HAP-1 (cell line): ENCODE data around the gene FAXDC2.

ENCODE experiments used
- DNase-seq, 2 experiments: peaks; one replicate each; pipeline ENCODE4 v3.0.0-alpha.2; 2016 to 2020; ENCODE audit warnings: low spot score in 2 of 2
- H3K27me3 ChIP-seq: fragments of 250-450 bp; sonication (Bioruptor Pico); 2 replicates; pipeline ENCODE4 v1.5.1; 2020; ENCODE audit warnings: low read depth, mild to moderate bottlenecking, moderate library complexity
- H3K36me3 ChIP-seq: fragments of 250-450 bp; sonication (Bioruptor Pico); replicated peaks from 2 replicates; pipeline ENCODE4 v1.5.1; 2020; ENCODE audit warnings: mild to moderate bottlenecking
- H3K4me1 ChIP-seq: fragments of 250-450 bp; sonication (Bioruptor Pico); 2 replicates; pipeline ENCODE4 v1.5.1; 2020; ENCODE audit warnings: mild to moderate bottlenecking
- H3K4me3 ChIP-seq: fragments of 250-450 bp; sonication (Bioruptor Pico); 2 replicates; pipeline ENCODE4 v1.5.1; 2020; ENCODE audit warnings: mild to moderate bottlenecking, moderate library complexity
- H3K9me3 ChIP-seq: fragments of 250-450 bp; sonication (Bioruptor Pico); 2 replicates; pipeline ENCODE4 v1.5.1; 2020; ENCODE audit warnings: mild to moderate bottlenecking, moderate library complexity
- in situ Hi-C: fragments of 300-500 bp; cut with MboI; formaldehyde crosslinking; loops from 3 replicates; pipeline ENCODE4 v1.14.3; 2020; ENCODE audit warnings: low sequenced_read_pairs, inconsistent platforms, mixed read lengths

The FAXDC2 gene

DNA sequence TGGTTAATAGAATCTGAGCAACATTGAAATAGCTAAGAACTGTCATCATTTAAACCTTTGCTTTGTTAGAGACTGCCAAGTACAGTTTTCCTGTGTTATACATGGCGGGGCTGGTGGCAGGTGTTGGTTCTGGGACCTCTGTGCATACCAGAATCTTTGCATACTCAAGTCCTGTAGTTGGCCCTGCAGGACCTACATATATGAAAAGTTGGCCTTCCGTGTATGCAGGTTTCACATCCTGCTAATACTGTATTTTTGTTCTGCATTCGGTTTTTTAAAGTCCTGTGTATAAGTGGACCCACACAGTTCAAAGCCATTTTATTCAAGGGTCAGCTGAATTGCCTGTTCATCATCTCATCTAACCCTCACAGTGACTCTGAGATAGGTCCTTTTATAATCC lies 58.9 kb downstream of the FAXDC2 start:
- peaks cover 66% of the 10 kb centered on the region for H3K36me3 ChIP-seq
- no peaks in the 10 kb centered on the region for H3K9me3 ChIP-seq
- no peak overlapping the region for H3K4me3 ChIP-seq
- no peaks in the 10 kb centered on the region for H3K27me3 ChIP-seq
- no peaks in the 10 kb centered on the region for H3K4me1 ChIP-seq
- DNase-seq = no peak
- in situ Hi-C loops = no loop called here

DNA sequence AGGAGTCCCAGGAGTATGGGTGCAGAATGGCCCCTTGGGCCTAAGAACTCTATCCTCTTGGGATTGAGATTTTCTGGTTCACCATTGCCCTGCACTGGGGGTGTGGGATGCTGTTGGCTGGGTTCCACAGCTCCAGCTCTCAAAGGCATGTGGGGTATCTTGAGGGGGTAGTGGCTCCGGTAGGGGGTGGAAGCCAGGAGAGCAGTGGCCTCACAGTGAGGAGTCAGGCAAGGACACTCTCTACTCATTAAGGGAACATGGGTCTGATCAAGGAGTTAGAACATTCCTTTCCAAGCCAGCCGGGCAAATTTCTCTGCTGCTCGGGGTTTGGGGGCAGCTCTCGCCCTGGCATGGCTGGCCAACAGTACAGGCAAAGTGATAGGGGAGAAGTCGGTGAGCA lies 62.2 kb downstream of the FAXDC2 start:
- in situ Hi-C loops = no loop called here
- Histone ChIP-seq H3K4me3 (no peak overlapping the region), H3K36me3 (peaks cover 39% of the 10 kb centered on the region), H3K4me1 (no peaks in the 10 kb centered on the region), H3K9me3 (no peaks in the 10 kb centered on the region), H3K27me3 (no peaks in the 10 kb centered on the region)
- DNase-seq = no peak

DNA sequence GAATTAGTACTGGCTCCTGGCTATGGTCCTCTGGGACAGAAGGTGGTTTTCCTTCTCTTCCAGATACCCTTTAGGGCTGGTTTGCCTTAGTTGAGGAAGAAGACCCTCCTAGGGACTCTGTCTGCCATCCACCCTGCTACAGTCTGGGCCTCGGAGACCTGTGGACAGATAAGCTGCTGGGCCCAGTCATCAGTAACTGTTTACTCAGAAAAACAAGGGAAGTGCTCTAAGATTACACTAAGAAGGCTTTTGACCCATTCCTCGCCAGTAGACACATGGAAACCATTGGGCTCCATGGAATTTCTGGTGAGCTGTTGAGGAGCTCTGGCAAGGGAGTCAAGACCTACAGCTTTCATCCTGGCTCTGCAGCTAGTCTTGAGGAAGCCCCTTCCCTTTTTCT lies 64.0 kb downstream of the FAXDC2 start:
- in situ Hi-C loops = no loop called here
- DNase-seq = no peak
- Histone ChIP-seq H3K36me3 (peaks cover 21% of the 10 kb centered on the region), H3K9me3 (no peaks in the 10 kb centered on the region), H3K4me1 (no peaks in the 10 kb centered on the region), H3K4me3 (no peak overlapping the region), H3K27me3 (no peaks in the 10 kb centered on the region)

DNA sequence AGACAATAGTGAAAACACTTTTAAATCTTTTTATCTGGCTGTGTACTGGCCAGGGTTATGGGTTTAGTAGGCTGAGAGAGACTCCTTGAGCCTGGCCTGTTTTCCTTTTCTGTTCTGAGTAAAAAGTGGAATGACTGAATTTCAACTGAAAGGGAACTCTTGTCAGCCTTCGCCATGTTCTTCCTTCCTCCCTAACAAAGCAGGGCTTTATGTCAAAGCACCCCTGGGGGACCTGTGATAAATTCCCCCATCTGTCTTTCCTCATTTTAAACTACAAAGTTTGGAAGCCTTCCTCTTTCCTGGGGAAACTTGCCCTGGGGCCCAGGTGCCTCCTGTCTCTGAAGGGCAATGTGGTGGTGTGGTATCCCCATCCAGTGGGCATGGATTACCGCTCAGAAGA lies 65.5 kb downstream of the FAXDC2 start:
- in situ Hi-C loops = no loop called here

DNA sequence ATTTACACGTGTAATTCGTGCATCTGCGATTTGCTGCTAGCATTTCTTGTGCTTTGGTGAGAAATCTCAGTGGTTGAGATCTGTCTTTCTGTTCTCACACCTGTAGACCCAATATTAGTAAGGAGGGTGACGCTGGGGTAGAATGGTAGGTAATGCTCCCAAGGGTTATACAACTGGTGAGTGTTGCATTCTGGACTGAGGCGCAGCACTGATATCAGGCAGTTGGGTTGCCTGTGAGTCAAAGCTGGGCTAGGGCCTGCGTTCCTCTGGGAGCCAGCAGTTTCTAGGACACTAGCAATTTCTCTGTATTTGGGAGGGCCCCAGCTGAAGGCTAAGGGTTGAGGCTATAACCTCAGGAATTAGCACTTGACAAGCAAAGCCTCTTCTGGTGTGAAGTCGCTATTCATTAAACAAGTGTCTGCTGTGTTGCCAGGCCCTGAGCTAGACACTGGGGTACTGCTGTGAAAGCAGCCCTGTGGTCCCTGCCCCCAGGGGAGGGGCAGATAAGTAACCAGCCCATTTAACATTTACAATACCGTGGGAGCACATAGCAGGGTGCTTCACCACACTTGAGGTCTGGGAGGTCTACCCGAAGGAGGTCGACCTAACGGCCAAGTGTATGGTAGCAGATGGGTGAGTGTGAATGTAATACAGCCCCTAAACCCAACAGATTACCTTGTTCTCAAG lies 66.5 kb downstream of the FAXDC2 start:
- Histone ChIP-seq H3K9me3 (no peaks in the 10 kb centered on the region), H3K27me3 (no peaks in the 10 kb centered on the region), H3K4me3 (no peak overlapping the region), H3K36me3 (no peaks in the 10 kb centered on the region; the same call in none of the 2 replicates), H3K4me1 (no peaks in the 10 kb centered on the region)
- in situ Hi-C loops = no loop called here
- DNase-seq = no peak

More for the DNA sequence above, 65.5 kb downstream of the FAXDC2 start:
- Histone ChIP-seq H3K4me3 (no peak overlapping the region), H3K9me3 (no peaks in the 10 kb centered on the region), H3K27me3 (no peaks in the 10 kb centered on the region), H3K4me1 (no peaks in the 10 kb centered on the region), H3K36me3 (peaks cover 6% of the 10 kb centered on the region)
- no peak for DNase-seq

DNA sequence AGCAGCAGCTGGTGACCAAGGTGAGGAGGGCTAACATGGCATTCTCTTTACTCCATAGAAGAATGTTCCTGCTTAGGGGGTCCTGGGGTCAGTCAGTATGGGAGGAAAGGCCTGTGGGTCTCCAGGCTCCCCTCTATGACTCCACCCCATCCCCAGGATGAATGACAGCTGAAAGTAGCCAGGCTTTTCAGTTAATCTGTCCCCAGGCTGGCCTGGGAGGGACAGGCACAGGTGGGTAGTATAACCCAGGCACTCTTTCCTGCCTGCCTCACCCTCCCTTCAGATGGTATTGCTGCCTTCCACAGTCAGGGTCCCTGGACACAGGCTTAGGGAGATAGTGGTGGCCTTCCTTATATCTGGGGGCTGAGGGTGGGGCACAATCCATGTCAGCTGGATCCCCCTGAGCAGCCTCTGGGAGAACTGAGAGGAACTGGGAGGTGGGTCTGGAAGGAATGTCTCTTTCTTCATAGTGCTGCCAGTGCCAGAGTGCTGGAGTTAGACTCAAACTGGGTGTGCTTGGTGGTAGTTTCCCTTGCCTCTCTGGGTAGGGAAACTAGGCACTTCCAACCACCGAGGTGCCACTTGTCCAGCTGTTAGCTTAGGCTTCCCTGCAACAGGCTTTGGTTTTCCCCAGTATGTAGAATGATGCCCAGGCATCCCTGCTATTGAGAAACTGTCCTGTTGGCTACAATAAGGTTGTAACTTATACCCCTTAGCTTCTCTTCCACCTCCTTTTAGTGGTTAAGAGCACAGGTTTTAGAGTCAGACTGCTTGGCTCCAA lies 67.4 kb downstream of the FAXDC2 start:
- DNase-seq = no peak
- Histone ChIP-seq H3K36me3 (no peaks in the 10 kb centered on the region; the same call in none of the 2 replicates), H3K27me3 (no peaks in the 10 kb centered on the region), H3K4me1 (no peaks in the 10 kb centered on the region), H3K9me3 (no peaks in the 10 kb centered on the region), H3K4me3 (no peak overlapping the region)
- in situ Hi-C loops = no loop called here

DNA sequence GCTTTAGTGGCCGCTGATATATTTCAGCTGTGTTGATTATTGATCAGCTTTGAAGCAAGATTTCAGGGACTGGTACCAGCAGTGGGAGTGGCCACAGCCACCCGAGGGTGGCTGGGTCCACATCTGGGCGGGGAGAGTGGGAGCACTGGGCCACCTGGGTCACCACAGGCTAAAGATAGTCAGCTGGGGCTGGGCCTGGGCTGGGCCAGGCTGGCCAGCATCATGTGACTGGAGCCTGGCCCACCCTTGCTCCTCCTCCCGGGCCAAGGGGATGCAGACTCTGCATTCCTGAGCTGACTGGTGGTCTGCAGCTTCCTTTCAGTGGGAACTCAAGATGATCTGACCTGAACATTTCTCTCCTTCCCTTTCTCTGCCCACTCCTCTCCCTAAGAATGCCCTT lies 68.1 kb downstream of the FAXDC2 start:
- DNase-seq = no peak
- Histone ChIP-seq H3K9me3 (no peaks in the 10 kb centered on the region), H3K4me3 (no peak overlapping the region), H3K36me3 (peaks cover 4% of the 10 kb centered on the region), H3K4me1 (no peaks in the 10 kb centered on the region), H3K27me3 (no peaks in the 10 kb centered on the region)
- in situ Hi-C loops = no loop called here

DNA sequence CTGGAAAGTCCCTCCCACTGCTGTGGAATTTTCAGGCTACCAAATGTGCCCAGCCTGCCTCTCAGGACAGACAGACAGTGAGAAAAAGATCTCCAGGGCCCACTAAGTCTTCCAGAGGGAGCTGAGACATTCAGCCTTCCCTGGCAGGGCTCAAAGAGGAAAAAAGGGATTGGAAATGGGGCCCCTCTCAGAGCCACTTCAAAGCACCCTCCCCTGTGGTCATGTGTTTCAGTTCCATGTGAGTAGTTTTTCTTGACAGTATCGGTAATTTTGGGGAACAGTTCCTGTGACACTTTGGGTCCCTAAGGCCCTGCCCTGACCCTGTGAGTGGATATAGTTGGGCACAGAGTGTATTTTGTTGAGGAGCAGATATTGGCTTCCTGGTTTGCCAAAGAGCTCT lies 70.3 kb downstream of the FAXDC2 start:
- in situ Hi-C loops = no loop called here
- DNase-seq = no peak
- H3K27me3 ChIP-seq = no peaks in the 10 kb centered on the region
- no peaks in the 10 kb centered on the region for H3K9me3 ChIP-seq
- H3K4me1 ChIP-seq = no peaks in the 10 kb centered on the region
- H3K36me3 ChIP-seq = peaks cover 7% of the 10 kb centered on the region
- no peak overlapping the region for H3K4me3 ChIP-seq

DNA sequence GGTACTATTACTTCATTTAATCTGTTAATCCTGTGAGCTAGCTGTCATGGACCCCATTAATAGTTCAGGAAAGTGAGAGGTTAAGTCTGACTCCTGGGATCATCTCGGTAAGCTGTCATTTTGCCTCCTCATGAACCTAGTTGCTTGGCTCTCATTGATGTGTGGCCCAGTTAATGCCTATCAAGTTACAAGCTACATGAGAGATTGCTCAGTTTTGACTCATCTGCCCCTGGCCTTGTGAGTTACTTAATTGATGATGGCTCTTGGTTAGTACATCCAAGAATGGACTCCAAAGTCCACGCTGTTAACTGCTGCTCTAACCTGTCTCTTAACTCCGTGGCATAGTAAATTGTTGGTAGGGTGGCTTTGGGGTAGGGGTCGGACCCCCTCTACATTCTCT lies 71.3 kb downstream of the FAXDC2 start:
- in situ Hi-C loops = no loop called here
- Histone ChIP-seq H3K4me1 (no peaks in the 10 kb centered on the region), H3K36me3 (peaks cover 7% of the 10 kb centered on the region), H3K4me3 (no peak overlapping the region), H3K27me3 (no peaks in the 10 kb centered on the region), H3K9me3 (no peaks in the 10 kb centered on the region)
- DNase-seq = no peak

DNA sequence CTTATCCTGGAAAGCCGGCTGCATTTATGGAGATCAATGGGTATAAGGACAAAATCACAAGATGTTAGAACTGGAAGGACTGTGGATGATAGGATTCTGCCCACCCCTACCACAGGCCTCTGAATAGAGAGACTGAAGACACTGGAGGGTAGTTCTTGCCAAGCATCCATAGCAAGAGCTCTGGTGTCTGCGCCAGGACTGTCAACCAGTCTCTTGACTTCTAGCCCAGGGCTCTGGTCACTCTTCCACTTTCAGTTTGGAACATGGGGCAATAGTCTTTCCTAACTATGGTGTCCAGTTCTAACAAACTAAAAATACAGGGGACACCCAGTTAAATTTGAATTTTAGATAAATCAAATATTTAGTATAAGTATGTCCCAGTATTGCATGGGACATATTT lies 71.9 kb downstream of the FAXDC2 start:
- Histone ChIP-seq H3K36me3 (peaks cover 7% of the 10 kb centered on the region), H3K27me3 (no peaks in the 10 kb centered on the region), H3K9me3 (no peaks in the 10 kb centered on the region), H3K4me1 (no peaks in the 10 kb centered on the region), H3K4me3 (no peak overlapping the region)
- no peak for DNase-seq
- in situ Hi-C loops = no loop called here

DNA sequence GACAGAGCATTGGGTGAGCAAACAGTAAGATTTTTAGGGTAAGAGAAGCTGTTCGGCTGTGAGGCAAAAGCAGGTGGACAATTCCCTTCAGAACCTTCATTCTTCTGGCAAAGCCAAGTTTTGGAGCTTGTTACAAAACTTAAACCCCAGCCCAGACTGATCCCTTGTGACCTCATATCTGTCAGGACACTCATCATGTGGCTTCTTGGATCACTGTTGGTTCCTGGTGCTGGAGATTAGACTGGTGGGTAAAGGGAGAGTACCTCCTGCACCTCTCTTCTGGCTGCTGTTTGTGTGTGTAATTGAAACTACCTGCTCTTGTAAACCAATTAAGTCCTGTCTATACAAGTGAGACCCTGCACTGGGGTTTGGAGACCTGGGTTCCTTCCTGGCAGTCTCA lies 74.2 kb downstream of the FAXDC2 start:
- H3K27me3 ChIP-seq = no peaks in the 10 kb centered on the region
- H3K9me3 ChIP-seq = no peaks in the 10 kb centered on the region
- H3K4me1 ChIP-seq = peaks cover 9% of the 10 kb centered on the region
- no peak for DNase-seq
- peaks cover 18% of the 10 kb centered on the region for H3K36me3 ChIP-seq
- in situ Hi-C loops = no loop called here
- H3K4me3 ChIP-seq = no peak overlapping the region

DNA sequence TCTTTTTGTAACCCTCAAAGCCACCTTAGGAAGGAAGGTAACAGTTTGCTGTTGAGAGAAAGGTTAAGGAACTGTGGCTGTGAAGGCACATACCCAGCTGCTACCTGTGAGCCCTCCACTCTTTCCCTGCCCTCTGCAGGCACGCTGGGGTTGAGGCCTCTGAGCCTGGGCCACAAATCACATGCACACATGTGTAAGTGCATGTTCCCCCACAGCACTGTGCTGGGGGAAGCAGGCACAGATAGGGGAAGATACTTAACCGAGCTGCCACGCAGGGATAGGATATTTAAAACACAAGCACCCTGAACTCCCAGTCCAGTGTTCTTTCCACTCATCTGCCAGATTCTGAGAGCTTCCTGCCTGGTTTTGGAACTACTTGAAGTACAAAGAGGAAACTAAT lies 77.1 kb downstream of the FAXDC2 start:
- no peaks in the 10 kb centered on the region for H3K9me3 ChIP-seq
- in situ Hi-C loops = no loop called here
- H3K27me3 ChIP-seq = no peaks in the 10 kb centered on the region
- DNase-seq = no peak
- H3K4me3 ChIP-seq = no peak overlapping the region
- H3K4me1 ChIP-seq = peaks cover 10% of the 10 kb centered on the region
- H3K36me3 ChIP-seq = peaks cover 22% of the 10 kb centered on the region

DNA sequence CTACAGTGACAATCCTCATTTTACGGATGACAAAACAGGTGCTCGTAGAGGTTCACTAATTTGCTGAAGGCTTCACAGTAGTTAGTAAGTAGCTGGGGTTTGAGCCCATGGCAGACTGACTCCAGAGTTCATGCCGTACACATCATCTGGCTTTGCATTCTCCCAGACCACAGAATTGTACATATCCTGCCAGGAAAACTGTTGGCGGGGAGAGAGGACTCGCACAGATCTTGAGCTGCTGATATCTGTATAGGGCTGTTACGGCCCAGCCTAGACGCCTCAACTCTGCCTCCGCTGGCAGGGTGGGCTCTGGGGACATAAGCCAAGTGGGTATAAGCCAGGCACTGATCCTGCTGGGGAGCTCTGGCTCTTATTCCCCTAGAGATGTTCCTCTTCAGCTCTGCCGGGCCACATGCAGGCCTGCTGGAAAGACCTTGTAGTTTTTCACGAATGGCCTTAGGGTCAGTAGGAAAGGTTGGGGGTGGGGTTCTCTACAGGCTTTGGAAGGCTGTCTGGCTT lies 79.0 kb downstream of the FAXDC2 start:
- peaks cover 10% of the 10 kb centered on the region for H3K4me1 ChIP-seq
- peak in 1 of 2 experiments; percentile 34 for DNase-seq
- peaks cover 23% of the 10 kb centered on the region for H3K36me3 ChIP-seq
- H3K9me3 ChIP-seq = no peaks in the 10 kb centered on the region
- in situ Hi-C loops = no loop called here
- no peaks in the 10 kb centered on the region for H3K27me3 ChIP-seq
- no peak overlapping the region for H3K4me3 ChIP-seq

DNA sequence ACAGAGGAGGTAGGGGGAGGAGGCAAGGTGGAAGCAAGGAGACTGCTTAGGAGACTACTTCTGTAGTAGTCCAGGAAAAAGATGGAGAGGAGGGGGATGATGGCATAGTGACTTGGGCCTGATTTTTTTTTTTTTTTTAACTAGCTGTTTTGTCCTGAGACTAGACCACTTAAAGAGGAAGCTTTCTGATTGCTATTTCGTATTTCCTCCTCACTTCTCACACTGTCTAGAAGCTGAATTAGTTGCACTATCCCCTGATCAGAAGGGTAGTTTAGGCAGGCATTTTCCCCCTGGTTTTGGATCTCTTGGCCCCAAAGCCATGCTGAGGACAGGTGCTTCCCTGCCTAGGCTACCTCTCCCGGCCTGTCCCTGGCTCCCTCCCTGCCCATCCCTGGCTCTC lies 80.3 kb downstream of the FAXDC2 start:
- in situ Hi-C loops = no loop called here
- Histone ChIP-seq H3K9me3 (no peaks in the 10 kb centered on the region), H3K36me3 (peaks cover 24% of the 10 kb centered on the region), H3K4me1 (peaks cover 10% of the 10 kb centered on the region), H3K27me3 (no peaks in the 10 kb centered on the region), H3K4me3 (no peak overlapping the region)
- no peak for DNase-seq
